A673 (cell line): ENCODE results near the gene FARSA.

ENCODE experiments used
- EZH2 ChIP-seq: fragments of 200-600 bp; sonication (generic); IDR thresholded peaks from 2 replicates; pipeline ENCODE4 v1.6.1; 2017; ENCODE audit warnings: borderline replicate concordance, low read depth, mild to moderate bottlenecking, mixed read lengths, antibody characterized with exemption, low read length; ENCODE audit not compliant: poor library complexity, severe bottlenecking
- TF ChIP-seq, protein P1 (sequence below): fragments of 300-800, 200-600 bp; sonication (generic); conservative IDR thresholded peaks from 2 replicates; pipeline ENCODE4 v1.5.1; 2017; ENCODE audit warnings: low read depth, mild to moderate bottlenecking, antibody characterized with exemption, low read length, moderate library complexity, mixed read lengths

DNA sequence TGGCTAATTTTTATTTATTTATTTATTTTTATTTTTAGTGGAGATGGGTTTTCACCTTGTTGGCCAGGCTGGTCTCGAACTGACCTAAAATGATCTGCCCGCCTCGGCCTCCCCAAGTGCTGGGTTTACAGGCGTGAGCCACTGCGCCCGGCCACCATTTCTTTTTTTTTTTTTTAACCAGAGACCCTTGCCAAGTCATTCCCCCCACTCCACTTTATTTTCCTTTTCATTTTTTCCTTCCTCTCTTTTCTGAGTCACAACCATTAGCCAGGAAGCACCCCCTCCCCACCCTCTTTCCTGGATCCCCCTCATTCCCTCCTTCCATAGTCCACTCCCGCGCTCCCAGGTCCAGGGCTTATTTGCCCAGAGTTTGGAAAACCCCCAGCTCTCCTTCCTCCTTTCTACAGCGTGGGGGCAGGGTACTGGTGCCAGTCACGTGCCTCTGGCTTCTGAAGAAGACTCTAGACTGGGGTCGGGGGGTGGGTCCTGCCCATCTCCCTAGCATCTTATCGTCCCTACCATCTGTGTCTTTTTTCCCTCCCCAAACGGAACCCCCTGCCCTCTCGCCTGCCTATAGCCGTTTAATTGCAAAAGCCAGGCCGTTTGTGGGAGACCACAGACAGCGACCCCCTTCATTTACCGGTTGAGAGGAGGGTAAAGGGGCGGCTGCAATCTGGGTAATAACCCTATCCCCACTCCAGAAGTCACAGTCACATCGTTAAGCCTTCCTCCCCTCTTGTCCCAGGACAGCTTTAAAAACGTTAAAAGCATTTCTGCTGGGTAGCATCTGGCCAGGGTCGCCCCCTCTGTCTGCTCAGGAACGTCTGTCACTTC lies 3.8 kb upstream of the FARSA start:
- TF ChIP-seq, protein P1, sequence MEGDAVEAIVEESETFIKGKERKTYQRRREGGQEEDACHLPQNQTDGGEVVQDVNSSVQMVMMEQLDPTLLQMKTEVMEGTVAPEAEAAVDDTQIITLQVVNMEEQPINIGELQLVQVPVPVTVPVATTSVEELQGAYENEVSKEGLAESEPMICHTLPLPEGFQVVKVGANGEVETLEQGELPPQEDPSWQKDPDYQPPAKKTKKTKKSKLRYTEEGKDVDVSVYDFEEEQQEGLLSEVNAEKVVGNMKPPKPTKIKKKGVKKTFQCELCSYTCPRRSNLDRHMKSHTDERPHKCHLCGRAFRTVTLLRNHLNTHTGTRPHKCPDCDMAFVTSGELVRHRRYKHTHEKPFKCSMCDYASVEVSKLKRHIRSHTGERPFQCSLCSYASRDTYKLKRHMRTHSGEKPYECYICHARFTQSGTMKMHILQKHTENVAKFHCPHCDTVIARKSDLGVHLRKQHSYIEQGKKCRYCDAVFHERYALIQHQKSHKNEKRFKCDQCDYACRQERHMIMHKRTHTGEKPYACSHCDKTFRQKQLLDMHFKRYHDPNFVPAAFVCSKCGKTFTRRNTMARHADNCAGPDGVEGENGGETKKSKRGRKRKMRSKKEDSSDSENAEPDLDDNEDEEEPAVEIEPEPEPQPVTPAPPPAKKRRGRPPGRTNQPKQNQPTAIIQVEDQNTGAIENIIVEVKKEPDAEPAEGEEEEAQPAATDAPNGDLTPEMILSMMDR = no peak
- no peak for TF ChIP-seq EZH2
